ENCODE data around the gene USP33. TPM values are rescaled to one million over a fixed set of nuclear protein-coding genes. Genes with fewer than 3 reads are reported as not detected.
"Not testable (repeated sequence)": the region's sequence is repeated elsewhere in the genome, so short reads cannot be mapped to it uniquely, and the experiment has no call there.

USP33 gene
- total RNA-seq, 1 experiment from 2014 or later: 31.0 TPM

- Histone ChIP-seq H3K9me2 (replicated peaks; ENCODE audit: insufficient read depth, low read length) (no peaks in the 10 kb centered on the region), H4K20me1 (ENCODE audit: insufficient read depth, low read depth, low read length) (no peaks in the 10 kb centered on the region; the same call in 1 of the 2 replicates), H3K9ac (ENCODE audit: low read length) (no peak overlapping the region), H3K9me3 (ENCODE audit: low read length) (no peaks in the 10 kb centered on the region), H2AFZ (ENCODE audit: low read length) (no peak overlapping the region), H3K27me3 (ENCODE audit: low read length) (no peaks in the 10 kb centered on the region), H3K79me2 (ENCODE audit: low read length) (peaks cover 14% of the 10 kb centered on the region), H3K4me2 (ENCODE audit: low read depth, low read length, poor library complexity, severe bottlenecking) (no peak overlapping the region), H3K36me3 (ENCODE audit: insufficient read depth, low read length) (no peaks in the 10 kb centered on the region), H3K4me1 (ENCODE audit: low read length) (peaks cover 23% of the 10 kb centered on the region), H3K27ac (ENCODE audit: low read length) (no peak overlapping the region), H3K4me3 (ENCODE audit: low read length) (no peak overlapping the region)
- DNase-seq: no peak
Measured at GRCh38 chr1:77686796-77687518, 72.7 kb downstream of the USP33 start.

GRCh38 chr1:77683160-77684148, 76.2 kb downstream of the USP33 start:
- Histone ChIP-seq H4K20me1 (ENCODE audit: insufficient read depth, low read depth, low read length) (peaks cover 14% of the 10 kb centered on the region; the same call in 1 of the 2 replicates), H3K9me2 (replicated peaks; ENCODE audit: insufficient read depth, low read length) (no peaks in the 10 kb centered on the region), H3K4me3 (ENCODE audit: low read length) (peak overlapping the region; percentile 73), H3K9ac (ENCODE audit: low read length) (peak overlapping the region; percentile 82), H3K27me3 (ENCODE audit: low read length) (no peaks in the 10 kb centered on the region), H3K27ac (ENCODE audit: low read length) (peak overlapping the region; percentile 82), H3K79me2 (ENCODE audit: low read length) (peaks cover 49% of the 10 kb centered on the region), H3K4me2 (ENCODE audit: low read depth, low read length, poor library complexity, severe bottlenecking) (peak overlapping the region; percentile 78), H3K36me3 (ENCODE audit: insufficient read depth, low read length) (no peaks in the 10 kb centered on the region), H3K4me1 (ENCODE audit: low read length) (peaks cover 47% of the 10 kb centered on the region), H3K9me3 (ENCODE audit: low read length) (no peaks in the 10 kb centered on the region), H2AFZ (ENCODE audit: low read length) (peak overlapping the region; percentile 72)
- peak; percentile 96 for DNase-seq

DNA sequence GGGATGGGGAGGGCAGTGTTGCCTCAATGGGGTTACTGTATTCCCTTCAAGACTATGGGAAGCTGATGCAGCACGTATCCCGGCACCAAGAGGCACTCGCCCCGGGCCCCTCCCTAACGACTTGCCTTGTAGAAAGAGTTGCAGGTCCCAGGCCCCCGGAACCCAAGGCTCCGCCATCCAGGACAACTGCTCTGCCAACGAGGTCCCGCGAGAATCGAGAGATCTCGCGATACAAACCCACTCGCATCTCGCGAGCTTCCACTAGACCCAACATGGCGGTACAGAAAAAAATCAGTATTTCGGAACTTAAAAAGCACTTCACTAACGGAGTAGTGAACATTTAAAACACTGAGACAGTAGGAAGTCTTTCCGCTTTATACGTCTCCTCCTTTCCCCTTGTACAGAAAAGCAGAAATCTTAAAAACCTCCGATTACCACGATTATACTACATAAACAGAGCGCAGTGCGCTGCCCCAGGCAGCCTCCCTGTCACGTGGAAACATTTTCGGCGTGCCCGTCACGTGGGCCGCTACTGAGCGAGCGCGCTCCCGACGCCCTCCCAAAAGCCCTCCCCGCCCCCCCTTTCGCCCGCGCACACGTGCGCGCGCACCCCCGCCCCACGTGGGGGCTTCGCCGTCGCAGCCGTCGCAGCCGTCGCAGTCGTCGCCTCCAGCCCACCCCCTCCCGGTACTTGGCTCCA, 77.0 kb downstream of the USP33 start, which contains the start of gene ZZZ3:
ZZZ3 (minus strand) TSS at position 199 of the 700 bp plus-strand sequence. CDS start 49,304 bp downstream, outside the sequence.
- no peaks in the 10 kb centered on the region for H3K9me3 ChIP-seq (ENCODE audit: low read length)
- H3K9me2 ChIP-seq (replicated peaks; ENCODE audit: insufficient read depth, low read length): no peaks in the 10 kb centered on the region
- H3K4me1 ChIP-seq (ENCODE audit: low read length): peaks cover 55% of the 10 kb centered on the region
- H3K9ac ChIP-seq (ENCODE audit: low read length): peak within 1 kb of the TSS; percentile 82
- H3K36me3 ChIP-seq (ENCODE audit: insufficient read depth, low read length): no peaks in the 10 kb centered on the region
- peaks cover 57% of the 10 kb centered on the region for H3K79me2 ChIP-seq (ENCODE audit: low read length)
- DNase-seq: peak; percentile 97
- H3K4me2 ChIP-seq (ENCODE audit: low read depth, low read length, poor library complexity, severe bottlenecking): peak within 1 kb of the TSS; percentile 79
- H4K20me1 ChIP-seq (ENCODE audit: insufficient read depth, low read depth, low read length): peaks cover 14% of the 10 kb centered on the region; the same call in 1 of the 2 replicates
- H2AFZ ChIP-seq (ENCODE audit: low read length): peak within 1 kb of the TSS; percentile 72; the same call in 1 of the 2 replicates
- no peaks in the 10 kb centered on the region for H3K27me3 ChIP-seq (ENCODE audit: low read length)
- peak within 1 kb of the TSS; percentile 73 for H3K4me3 ChIP-seq (ENCODE audit: low read length)
- peak within 1 kb of the TSS; percentile 82 for H3K27ac ChIP-seq (ENCODE audit: low read length)

DNA sequence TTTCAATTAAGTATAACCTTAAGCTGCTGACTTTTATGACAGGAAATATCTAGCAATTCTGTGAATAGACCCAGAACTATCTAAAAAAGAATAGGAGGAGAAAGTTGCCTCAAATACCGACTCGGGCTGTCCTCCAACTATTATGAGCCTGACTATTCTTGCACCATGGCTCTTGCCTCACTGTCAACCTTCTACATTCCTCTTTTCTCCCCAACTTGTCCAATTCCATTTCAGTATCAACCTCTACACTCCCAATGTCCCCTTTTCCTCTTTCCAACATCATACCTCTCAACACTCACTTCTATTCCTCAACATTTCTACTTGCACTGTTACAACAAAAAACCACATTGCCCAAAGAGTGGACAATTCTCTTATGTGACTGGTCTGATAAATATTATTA, 79.5 kb downstream of the USP33 start:
- H3K4me1 ChIP-seq (ENCODE audit: low read length): peaks cover 75% of the 10 kb centered on the region

GRCh38 chr1:77678660-77679610, 80.7 kb downstream of the USP33 start:
- no peak overlapping the region for H3K27ac ChIP-seq (ENCODE audit: low read length)
- H3K4me1 ChIP-seq (ENCODE audit: low read length): peaks cover 75% of the 10 kb centered on the region
- peak overlapping the region; percentile 79 for H3K4me2 ChIP-seq (ENCODE audit: low read depth, low read length, poor library complexity, severe bottlenecking)
- H3K36me3 ChIP-seq (ENCODE audit: insufficient read depth, low read length): peaks cover 5% of the 10 kb centered on the region; the same call in 1 of the 2 replicates
- no peak overlapping the region for H2AFZ ChIP-seq (ENCODE audit: low read length)
- no peak overlapping the region for H3K9ac ChIP-seq (ENCODE audit: low read length)
- no peaks in the 10 kb centered on the region for H3K27me3 ChIP-seq (ENCODE audit: low read length)
- DNase-seq: no peak
- H3K79me2 ChIP-seq (ENCODE audit: low read length): peaks cover 89% of the 10 kb centered on the region
- no peaks in the 10 kb centered on the region for H3K9me2 ChIP-seq (replicated peaks; ENCODE audit: insufficient read depth, low read length)
- H3K4me3 ChIP-seq (ENCODE audit: low read length): no peak overlapping the region
- no peaks in the 10 kb centered on the region for H3K9me3 ChIP-seq (ENCODE audit: low read length)
- peaks cover 22% of the 10 kb centered on the region; the same call in 1 of the 2 replicates for H4K20me1 ChIP-seq (ENCODE audit: insufficient read depth, low read depth, low read length)

More for the DNA sequence above, 79.5 kb downstream of the USP33 start:
- Histone ChIP-seq H3K36me3 (ENCODE audit: insufficient read depth, low read length) (peaks cover 5% of the 10 kb centered on the region; the same call in 1 of the 2 replicates), H3K4me3 (ENCODE audit: low read length) (peak overlapping the region; percentile 15; the same call in 1 of the 2 replicates), H3K9me3 (ENCODE audit: low read length) (no peaks in the 10 kb centered on the region), H3K27ac (ENCODE audit: low read length) (0 out of 2 replicates have a peak overlapping the region, but pooled peaks have one; percentile 2), H3K4me2 (ENCODE audit: low read depth, low read length, poor library complexity, severe bottlenecking) (peak overlapping the region; percentile 79), H4K20me1 (ENCODE audit: insufficient read depth, low read depth, low read length) (peaks cover 22% of the 10 kb centered on the region; the same call in 1 of the 2 replicates), H3K79me2 (ENCODE audit: low read length) (peaks cover 82% of the 10 kb centered on the region), H3K9me2 (replicated peaks; ENCODE audit: insufficient read depth, low read length) (no peaks in the 10 kb centered on the region), H2AFZ (ENCODE audit: low read length) (no peak overlapping the region), H3K9ac (ENCODE audit: low read length) (no peak overlapping the region), H3K27me3 (ENCODE audit: low read length) (no peaks in the 10 kb centered on the region)
- DNase-seq: no peak

DNA sequence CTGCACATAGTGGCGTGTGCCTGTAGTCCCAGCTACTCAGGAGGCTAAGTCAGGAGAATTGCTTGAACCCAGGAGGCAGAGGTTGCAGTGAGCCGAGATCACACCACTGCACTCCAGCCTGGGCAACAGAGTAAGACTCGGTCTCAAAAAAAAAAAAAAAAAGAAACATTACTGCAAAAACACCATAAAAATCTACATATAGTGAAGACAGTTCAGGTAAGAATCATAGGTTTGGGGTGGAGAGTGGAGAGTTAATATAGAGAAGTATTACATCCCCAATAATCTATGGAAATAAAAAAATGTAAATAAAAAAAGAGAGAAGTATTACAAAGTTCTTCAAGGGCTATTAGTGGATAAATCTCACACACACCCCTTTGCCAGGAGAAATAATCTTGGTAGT, 84.8 kb downstream of the USP33 start:
- DNase-seq; H3K4me3 ChIP-seq (ENCODE audit: low read length); H3K27me3 ChIP-seq (ENCODE audit: low read length); H3K9me3 ChIP-seq (ENCODE audit: low read length); H3K36me3 ChIP-seq (ENCODE audit: insufficient read depth, low read length); H3K9me2 ChIP-seq (replicated peaks; ENCODE audit: insufficient read depth, low read length); H3K4me2 ChIP-seq (ENCODE audit: low read depth, low read length, poor library complexity, severe bottlenecking); H3K9ac ChIP-seq (ENCODE audit: low read length); H2AFZ ChIP-seq (ENCODE audit: low read length): not testable (repeated sequence)
- Histone ChIP-seq H3K79me2 (ENCODE audit: low read length) (peaks cover 100% of the 10 kb centered on the region), H3K27ac (ENCODE audit: low read length) (peak overlapping the region; percentile 2; the same call in 1 of the 2 replicates), H4K20me1 (ENCODE audit: insufficient read depth, low read depth, low read length) (peaks cover 10% of the 10 kb centered on the region; the same call in 1 of the 2 replicates), H3K4me1 (ENCODE audit: low read length) (peaks cover 95% of the 10 kb centered on the region)

Measured in Karpas-422 (cell line).